NCI-H1930 (cell line): ENCODE results near the gene TKTL1.
"Not testable (repeated sequence)": the region's sequence is repeated elsewhere in the genome, so short reads cannot be mapped to it uniquely, and the experiment has no call there.

Experiments used
- DNase-seq, 2 experiments: peaks; one replicate each; lab custom pipeline; 2025; lab: John Stamatoyannopoulos, UW

Gene TKTL1

DNA sequence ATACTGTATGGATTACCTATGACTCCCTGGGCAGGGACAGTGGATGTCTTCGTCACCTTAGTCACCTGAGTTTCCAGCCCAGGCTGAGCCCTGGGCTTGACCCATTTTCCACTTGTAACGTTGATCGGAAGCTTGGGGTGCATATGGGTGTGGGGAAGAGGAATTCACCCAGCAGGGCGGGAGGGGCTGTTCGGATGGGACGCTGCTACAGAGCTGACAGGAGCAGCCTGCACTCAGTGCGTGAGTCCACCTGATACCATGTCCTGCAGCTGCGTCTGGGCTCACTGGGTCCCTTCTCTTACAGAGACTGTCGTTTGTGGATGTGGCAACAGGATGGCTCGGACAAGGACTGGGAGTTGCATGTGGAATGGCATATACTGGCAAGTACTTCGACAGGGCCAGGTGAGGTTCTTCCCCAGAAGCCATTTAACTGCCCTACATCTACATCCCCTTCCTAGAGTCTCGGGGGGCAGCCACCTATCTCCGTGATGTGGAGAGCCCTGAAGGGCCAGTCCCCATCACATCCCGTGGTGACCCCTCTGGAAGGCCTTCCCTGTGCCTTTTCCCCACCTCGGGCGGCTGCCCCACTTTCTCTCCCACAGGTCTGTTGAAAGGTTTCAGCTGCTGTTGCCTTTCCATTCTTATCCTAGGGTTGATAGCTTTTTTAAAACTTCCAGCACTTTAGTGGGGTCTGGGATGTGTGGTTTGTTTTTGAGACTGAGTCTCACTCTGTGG lies 13.6 kb downstream of the TKTL1 start:
- no peak for DNase-seq

DNA sequence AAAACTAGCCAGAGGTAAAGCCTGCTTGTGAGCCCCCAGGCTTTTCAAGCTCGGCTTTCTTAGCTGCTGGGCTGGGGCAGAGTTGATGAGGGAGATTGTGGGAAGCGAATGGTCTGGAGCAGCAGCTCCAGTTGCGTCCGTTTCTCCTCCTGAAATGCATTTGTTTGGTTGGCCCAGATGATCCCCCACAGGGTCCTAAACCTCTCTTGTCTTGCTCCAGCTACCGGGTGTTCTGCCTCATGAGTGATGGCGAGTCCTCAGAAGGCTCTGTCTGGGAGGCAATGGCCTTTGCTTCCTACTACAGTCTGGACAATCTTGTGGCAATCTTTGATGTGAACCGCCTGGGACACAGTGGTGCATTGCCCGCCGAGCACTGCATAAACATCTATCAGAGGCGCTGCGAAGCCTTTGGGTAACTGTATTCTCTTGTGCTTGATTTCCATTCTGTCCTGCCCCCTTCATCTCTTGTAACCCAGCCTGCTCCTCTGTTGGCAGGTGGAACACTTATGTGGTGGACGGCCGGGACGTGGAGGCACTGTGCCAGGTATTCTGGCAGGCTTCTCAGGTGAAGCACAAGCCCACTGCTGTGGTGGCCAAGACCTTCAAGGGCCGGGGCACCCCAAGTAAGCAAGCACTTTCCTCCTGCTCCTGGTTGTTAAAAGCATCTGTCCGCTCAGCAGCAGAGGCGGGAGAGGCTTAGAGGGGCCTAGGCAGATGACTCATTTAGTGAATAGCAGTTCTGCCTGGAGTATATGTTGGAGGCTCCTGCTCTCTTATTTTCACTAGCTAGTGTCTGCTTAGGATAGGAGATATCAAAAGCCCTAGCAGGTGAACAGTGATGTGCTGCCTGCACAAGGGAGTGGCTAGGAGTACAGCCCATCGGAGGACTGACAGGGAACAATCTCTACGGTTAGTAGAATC lies 15.3 kb downstream of the TKTL1 start:
- DNase-seq = no peak

DNA sequence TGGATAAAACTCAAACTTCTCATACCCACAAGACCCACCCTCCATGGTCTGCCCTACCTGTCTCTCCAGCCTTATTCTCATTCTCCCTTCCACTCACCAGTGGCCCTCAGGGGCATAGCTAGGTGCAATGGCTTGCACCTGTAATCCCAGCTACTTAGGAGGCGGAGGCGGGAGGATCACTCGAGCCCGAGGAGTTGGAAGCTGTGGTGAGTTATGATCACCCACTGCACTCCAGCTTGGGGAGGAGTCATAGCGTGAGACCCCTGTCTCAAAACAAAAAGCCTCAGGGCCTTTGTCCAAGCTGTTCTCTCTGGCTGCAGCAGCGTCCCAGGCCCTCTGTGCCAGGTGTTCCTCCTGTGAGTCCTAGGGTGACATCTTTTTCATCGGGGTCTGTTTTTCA lies 16.5 kb downstream of the TKTL1 start:
- no peak for DNase-seq

DNA sequence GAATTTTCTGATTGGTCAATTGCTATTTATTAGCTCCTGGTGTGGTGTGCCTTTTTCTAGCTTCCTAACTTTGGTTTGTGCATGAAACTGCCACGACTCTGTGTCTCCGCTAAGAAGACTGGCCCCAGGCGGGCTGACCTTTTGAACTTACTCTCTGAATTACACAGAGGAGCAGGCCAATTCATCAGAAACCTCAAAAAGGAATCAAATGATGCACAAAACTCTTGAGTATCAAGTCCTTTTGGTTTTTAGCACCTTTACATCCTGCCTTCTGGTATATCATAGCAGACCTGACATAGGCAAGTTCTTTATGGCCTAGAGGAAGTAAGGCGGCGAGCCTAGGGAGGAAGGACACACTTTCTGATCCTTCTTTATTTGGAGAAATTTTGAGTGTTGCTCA lies 17.6 kb downstream of the TKTL1 start:
- DNase-seq = no peak

DNA sequence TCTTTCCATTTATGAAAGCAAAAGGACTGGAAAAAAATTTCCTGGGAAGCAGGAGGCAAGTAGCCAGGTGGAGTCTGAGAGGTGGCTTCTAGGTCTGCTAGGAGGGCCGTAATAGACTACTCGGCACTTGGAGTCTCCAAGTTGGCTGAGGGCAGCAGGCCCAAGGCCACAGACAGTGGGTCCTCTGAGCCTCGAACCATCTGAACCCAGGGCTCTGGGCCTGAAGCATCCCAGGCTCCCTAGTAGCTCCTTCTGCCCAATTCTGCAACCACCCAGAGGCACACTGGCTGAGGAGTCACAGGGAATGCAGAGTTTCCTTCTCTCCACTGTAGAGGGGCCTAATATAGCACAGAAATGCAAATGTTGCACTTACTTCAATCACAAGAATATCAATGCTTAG lies 19.8 kb downstream of the TKTL1 start:
- DNase-seq = no peak

DNA sequence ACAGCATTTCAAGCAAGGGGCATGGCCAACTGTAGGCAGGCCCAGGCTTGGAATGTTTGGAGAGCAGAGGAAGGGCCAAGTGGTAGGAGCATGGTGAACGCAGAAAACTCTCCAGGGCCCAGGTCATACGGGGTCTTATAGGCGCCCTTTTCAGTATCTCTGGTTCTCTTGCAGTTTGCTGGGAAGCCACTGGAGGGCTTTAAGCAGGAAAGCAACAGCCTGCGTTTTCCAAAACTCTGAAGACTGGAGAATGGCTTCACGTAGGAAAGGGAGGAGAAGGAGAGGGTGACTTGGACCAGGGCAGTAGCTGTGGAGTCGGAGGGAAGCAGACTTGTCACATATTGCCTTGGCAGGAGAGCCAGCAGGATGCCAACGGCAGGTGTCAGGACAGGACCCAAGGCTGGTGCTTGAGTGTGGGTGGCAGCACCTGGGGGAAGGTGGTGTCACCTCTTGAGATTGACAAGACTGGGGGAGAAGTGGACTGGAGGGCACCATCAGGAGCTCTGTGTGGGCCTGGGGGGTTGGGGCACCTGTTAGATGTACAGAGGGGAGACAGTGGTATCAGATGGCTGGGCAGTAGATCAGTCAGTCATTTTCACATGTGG lies 21.9 kb downstream of the TKTL1 start:
- DNase-seq = no peak

DNA sequence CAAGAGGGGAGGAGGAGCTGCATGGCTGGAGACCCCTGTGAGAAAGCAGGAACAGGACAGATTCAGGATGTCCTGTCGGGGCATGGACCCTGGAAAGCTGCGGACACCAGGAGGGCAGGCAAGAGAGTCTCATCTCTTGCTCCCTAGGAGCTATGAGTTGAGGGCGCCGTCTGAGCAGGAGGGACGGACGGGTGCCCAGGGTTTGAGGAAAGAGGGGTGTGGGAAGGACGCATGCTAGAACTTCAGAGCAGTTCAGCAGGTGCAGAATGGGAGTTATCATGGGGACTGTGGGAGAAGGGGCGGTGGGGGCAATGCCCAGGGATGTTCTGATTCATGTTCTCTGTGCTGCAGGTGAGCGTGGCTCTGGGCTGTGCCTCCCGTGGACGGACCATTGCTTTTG lies 24.8 kb downstream of the TKTL1 start:
- DNase-seq = no peak

DNA sequence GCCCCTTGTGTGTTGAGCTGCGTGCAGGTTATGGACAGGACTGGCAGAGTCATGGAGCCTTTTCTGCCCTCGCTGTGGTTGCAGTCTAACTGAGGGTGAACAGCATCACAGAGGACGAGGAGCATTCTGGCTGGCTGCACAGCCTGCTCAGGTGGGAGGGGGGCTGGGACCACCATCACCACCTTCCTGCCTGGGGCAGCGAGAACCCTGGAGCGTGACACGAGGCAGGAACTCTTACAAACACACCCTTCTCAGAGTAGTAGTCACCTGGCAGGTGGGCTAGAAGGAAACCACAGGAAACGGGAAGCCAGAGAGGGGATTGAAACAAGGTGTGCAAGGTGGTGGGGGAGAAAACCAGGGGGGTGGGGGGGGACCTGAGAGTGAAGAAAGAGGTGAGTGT lies 25.6 kb downstream of the TKTL1 start:
- no peak for DNase-seq

DNA sequence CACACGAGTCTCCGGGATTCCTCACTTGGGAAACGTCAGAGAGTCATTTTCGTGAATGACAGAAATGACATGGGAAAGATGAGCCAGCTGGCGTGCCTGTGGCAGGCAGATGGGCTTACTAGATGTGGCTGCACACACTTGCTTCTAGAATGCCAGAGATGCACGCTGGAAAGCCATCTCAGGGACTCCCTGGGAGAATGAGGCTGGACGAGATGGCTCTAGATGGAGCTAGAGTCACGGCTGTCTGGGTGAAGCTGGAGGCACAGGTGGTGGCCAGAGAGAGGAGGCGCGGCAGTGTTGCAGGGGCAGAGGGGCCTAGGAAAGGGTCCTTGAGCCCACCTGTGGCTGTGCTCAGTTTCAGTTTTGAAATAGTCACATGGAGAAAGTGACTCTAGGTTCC lies 26.0 kb downstream of the TKTL1 start:
- no peak for DNase-seq

DNA sequence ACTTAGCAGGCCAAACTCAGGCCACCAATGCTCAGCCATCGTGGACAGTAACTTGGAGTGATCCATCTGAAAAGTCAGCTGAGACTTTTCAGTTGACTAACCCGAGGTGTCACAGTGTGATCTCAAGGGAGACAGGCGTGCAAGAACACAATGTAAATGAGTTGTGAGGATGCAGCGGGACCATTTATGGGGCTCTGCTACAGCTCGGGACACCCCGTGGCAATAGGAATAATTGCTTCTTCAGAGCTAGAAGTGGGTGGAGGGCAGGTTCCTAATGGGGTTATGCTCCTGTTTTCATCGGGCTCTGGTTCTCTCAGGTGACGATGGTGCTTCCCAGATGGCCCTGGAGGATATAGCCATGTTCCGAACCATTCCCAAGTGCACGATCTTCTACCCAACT lies 27.3 kb downstream of the TKTL1 start:
- DNase-seq = no peak

DNA sequence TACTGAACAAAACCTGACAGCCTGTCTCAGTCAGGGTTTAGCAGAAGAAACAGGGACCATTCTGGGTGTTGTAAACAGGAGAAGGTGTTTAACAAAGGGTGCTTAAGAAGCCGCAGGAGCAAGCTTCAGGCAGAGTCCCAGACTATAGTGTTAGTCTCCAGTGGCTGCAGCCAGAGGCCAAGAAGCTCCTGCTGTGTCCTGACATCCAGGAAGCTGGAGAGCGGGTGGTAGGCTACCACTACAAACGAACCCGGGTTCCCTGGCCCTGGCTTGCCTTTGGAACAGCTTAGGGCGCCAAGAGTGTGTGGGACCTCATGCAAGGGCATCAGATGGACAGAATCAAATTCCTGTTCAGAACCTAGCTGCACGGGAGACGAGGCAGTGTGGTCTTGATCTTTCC lies 27.9 kb downstream of the TKTL1 start:
- DNase-seq = no peak

DNA sequence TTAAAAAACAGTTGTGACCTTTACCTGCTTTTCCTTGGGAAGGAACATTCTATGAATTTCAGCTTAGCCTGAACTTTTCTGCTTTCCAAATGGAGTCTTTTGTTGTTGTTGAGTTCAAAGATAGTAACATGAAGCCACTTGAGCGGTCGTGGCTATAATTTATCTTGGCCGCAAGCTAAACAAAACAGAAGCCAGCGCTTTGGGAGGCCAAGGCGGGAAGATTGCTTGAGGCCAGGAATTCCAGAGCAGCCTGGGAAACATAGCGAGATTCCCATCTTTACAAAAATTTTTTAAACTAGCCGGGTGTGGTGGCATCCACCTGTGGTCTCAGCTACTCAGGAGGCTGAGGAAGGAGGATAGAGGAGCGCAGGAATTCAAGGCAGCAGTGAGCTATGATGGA lies 29.9 kb downstream of the TKTL1 start:
- no peak for DNase-seq

DNA sequence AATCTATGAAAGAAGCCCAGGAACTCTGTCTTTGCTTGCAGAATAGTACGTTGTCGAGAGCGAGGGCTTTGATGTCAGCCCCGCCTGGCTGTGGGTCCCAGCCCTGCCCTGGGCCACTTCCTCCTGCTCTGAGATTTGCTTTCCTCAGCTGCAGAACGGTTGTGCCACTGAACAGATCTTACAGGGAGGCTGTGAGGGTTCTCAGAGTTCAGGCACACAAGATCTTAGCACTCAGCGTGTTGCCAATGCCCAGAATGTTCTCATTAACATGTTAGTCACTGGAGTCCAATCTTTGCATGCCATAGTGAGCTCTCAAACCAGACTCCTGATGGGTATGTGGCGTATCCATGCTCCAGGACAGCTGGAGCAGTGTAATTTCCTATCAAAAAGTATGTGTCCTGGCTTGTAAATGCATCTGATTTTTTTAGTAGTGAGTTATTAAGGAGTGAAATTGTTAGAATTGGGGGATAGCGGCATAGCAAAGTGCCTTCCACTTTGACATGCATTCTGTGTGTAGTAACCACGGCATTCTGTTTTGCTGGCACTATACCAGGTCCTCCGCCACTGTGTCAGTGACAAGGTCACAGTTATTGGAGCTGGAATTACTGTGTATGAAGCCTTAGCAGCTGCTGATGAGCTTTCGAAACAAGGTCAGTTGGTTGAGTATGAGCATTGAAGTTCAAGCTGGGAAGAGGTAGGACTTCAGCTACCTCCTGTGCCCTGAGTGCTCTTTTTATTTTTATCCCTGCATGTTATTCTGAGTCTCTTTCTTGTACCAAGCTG lies 31.6 kb downstream of the TKTL1 start:
- DNase-seq = no peak

DNA sequence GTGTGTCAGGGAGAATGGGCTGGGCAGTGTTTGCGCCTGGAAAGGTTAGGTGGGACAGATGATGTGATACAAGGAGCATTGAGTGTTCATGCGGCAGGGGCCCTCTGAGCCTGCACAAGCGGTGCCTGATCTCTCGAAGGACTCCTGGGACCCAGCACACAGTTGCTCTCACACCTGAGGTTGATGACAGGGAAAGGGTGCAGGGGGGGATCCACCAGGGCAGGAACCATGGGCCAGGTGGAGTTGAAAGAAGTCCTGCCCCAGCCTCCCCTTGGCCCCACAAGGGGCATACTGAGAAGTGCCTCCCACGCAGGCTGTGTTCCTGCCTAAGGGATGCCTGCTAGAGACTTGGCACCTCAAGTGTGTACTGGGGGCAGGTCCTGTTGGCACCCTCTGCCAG lies 33.1 kb downstream of the TKTL1 start:
- no peak for DNase-seq

DNA sequence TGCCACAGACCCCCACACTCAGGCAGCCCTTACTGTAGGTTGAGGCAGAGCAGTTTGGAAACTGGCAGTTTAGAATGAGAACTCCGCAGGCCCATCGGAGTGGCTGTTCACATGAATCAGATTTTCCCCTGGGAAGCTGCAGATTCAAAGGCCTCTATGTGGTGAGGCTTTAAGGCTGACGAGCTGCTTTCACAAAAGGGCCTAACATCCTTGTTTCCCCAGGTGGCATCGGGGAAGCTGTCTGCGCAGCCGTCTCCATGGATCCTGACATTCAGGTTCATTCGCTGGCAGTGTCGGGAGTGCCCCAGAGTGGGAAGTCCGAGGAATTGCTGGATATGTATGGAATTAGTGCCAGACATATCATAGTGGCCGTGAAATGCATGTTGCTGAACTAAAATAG lies 33.7 kb downstream of the TKTL1 start:
- DNase-seq = no peak

DNA sequence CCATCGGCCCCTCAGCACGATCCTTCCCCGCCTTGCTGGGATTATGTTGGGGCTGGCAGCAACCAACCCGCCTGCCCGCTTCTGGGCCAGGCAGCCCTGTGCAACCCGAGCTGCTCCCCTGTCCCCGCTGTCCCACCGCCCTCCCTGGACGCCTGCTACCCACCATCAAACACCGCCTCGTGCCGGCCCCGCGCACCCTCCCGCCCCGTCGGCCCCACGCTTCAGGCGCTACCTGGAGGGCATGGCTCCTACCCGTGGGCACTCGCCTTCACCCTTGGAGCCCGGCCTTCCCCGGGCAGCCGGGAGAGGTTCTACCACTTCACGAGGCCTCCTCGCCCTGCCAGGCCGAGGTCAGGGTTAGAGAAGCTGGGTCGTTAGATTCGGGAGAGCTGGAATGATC lies 37.0 kb downstream of the TKTL1 start:
- no peak for DNase-seq

DNA sequence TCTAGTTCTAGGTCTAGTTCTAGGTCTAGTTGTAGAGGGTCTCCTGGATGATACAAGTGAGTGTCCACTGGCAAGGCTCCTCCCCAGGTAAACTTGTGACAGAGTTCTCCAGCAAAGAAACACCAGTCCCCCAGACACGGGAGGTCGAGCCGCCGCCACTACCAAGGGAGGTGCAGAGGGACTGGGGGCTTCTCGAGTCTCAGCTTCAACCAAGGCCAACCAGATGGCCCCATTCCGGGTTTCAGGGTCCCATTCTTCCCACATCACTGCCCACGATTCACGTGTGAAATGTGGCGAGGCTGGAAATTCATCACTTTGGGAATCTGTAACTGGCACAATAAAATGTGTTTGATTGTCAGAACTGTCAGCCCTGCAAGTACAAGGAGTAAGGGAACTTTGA lies 37.5 kb downstream of the TKTL1 start:
- no peak for DNase-seq

DNA sequence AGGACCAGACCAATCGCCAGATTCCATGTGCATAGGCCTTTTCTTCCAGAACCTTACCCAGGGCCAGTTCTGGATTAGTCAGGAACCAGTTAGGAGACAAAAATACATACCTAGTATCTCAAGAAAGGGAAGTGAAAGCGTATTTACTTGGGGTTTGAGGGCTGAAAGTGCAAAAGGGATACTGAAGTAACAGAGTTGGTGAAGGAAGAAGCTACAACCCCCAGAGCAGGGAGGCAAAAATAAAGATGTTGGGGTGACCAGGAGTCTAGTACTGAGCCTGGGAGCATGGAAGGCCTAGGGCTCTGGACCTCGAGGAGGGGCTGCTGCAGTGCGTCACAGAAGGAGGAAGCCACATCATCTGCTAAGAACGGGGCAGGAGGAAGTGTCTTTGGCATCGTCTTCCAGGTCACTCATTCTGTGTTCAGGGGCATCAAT lies 38.3 kb downstream of the TKTL1 start:
- DNase-seq = no peak

DNA sequence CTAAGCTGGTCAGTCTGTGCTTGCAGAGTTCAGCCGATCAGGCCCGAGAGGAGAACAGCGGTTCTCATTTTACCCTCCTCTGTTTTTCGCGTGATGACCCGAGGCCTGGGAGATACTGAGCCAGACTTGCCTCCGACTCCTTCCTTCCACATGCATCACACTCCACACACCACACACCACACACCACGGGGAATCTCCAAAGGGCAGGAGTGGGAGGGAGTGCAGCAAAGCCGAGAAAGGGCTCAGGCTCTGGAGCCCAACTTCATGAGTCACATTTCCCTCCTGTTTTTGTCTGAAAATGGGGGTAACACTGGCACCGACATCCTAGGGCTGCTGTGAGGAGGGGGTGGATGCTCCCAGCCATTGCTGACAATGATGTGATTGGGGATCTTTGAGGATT lies 38.9 kb downstream of the TKTL1 start:
- no peak for DNase-seq

DNA sequence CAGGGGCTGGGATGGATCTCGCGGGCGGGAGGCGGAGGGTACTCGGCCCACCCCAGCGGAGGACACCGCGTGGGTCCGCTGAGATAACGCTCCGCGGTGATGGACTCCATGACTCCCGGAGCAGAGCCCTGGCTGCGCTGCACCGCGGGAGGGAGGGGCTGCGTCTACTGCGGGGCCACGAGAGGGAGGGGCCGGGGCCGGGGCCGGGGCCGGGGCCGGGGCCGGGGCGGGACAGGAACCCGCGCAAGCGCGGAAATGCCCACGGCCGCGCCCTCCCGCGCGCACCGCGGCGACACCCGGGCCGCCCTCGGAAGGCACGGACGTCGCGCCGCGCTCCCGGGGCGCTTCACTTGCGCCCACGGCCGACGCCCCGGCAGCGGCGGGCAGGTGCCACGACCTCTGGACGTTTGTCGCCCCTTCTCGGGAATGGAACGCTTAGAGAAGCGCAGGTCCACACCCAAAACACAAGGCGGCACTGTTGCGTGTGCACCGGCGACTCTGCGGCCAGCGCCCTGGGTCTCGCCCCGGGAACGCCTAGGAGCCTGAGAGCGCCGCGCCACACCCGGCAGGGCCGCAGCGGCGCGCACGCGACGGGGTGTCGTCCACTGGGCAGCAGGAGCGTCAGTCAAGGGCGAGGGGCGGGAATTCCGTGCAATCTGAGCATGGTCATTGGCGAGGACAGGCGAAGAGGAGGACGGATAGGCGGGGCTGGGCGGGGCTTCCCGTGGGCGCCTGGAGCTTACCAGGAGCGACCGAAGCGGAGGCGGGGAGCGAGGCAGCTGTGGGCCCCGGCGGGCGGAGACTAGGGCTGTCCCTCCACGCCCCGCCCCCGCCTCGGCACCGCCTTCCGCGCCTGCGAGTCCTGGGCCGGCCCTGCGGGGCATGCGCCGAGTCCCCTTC lies 46.1 kb downstream of the TKTL1 start:
- DNase-seq = not testable (repeated sequence)

DNA sequence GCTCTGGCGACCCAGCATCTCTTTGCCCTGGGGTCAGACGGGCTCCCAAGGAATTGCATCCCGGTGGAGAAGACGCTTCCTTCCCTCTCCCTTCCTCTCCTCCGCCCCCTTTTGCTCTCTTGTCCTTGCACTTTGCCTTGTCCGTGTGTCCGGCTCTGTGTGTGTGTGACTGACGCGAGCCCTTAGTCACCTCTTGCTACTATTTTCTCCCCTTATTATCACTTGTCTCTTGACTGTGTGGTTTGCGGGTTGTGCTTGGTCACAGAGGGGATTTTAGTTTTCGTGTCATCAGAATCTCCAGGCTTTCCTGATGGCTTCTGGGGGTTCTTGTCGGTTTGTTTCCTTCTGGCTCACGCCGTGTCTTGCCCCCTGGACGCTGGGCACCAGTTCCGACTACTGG lies 47.5 kb downstream of the TKTL1 start:
- not testable (repeated sequence) for DNase-seq
